Neuronal stem cell (in vitro differentiated cells): ENCODE measurements around the gene ABCC2.

ENCODE experiments used
- DNase-seq: peaks from one replicate; pipeline ENCODE4 v3.0.0-alpha.2; 2013; ENCODE audit warnings: low spot score
- H2AFZ ChIP-seq: one replicate; pipeline ENCODE4 v1.6.1; 2013; ENCODE audit warnings: mild to moderate bottlenecking, low read length, inconsistent platforms
- H2AK5ac ChIP-seq: 2 replicates; pipeline ENCODE4 v1.6.1; 2013; ENCODE audit warnings: low read depth, mild to moderate bottlenecking, inconsistent platforms, low read length, moderate library complexity, mixed read lengths
- H2BK120ac ChIP-seq: 2 replicates; pipeline ENCODE4 v1.6.1; 2013; ENCODE audit warnings: low read depth, mild to moderate bottlenecking, inconsistent platforms, low read length, moderate library complexity, mixed read lengths
- H2BK12ac ChIP-seq: one replicate; pipeline ENCODE4 v1.6.1; 2013; ENCODE audit warnings: low read length, inconsistent platforms
- H2BK15ac ChIP-seq: 2 replicates; pipeline ENCODE4 v1.6.1; 2013; ENCODE audit warnings: mild to moderate bottlenecking, low read length, inconsistent platforms, mixed read lengths
- H2BK5ac ChIP-seq: one replicate; pipeline ENCODE4 v1.6.1; 2013; ENCODE audit warnings: inconsistent platforms, mild to moderate bottlenecking, low read length, moderate library complexity
- H3K14ac ChIP-seq: one replicate; pipeline ENCODE4 v1.6.1; 2013; ENCODE audit warnings: low read length, inconsistent platforms
- H3K18ac ChIP-seq: 2 replicates; pipeline ENCODE4 v1.6.1; 2013; ENCODE audit warnings: low read length, inconsistent platforms
- H3K23ac ChIP-seq: 2 replicates; pipeline ENCODE4 v1.6.1; 2013; ENCODE audit warnings: low read depth, mild to moderate bottlenecking, mixed read lengths, low read length, inconsistent platforms; ENCODE audit not compliant: poor library complexity
- H3K27ac ChIP-seq: replicated peaks from 3 replicates; pipeline ENCODE4 v1.5.1; 2013; ENCODE audit warnings: low read length, inconsistent platforms
- H3K27me3 ChIP-seq, 3 experiments: 2 replicates each; pipeline ENCODE4 v1.6.1; 2013; ENCODE audit warnings: low read length in 3 of 3, mild to moderate bottlenecking in 2 of 3, inconsistent platforms in 1 of 3, low read depth in 1 of 3, mixed read lengths in 1 of 3, moderate library complexity in 1 of 3; ENCODE audit not compliant: control insufficient read depth in 3 of 3, insufficient read depth in 3 of 3
- H3K36me3 ChIP-seq, 2 donors: replicated peaks in 1 of 2; 2 replicates each; pipeline ENCODE4 v1.6.1; 2013; ENCODE audit warnings: low read length in 2 of 2; ENCODE audit not compliant: control insufficient read depth in 2 of 2, insufficient read depth in 2 of 2
- H3K4ac ChIP-seq: 2 replicates; pipeline ENCODE4 v1.6.1; 2013; ENCODE audit warnings: inconsistent platforms, mild to moderate bottlenecking, low read length, moderate library complexity
- H3K4me1 ChIP-seq, 2 donors: 1 replicate in 1 of 2; 2 replicates in 1 of 2; pipeline ENCODE4 v1.6.1; 2013; ENCODE audit warnings: low read length in 2 of 2, low read depth in 1 of 2; ENCODE audit not compliant: control insufficient read depth in 2 of 2, insufficient read depth in 1 of 2
- H3K4me2 ChIP-seq: one replicate; pipeline ENCODE4 v1.6.1; 2013; ENCODE audit warnings: mild to moderate bottlenecking, low read length, inconsistent platforms; ENCODE audit not compliant: insufficient read depth, poor library complexity, severe bottlenecking
- H3K4me3 ChIP-seq, 2 donors: 2 replicates each; pipeline ENCODE4 v1.5.1; 2013; ENCODE audit warnings: low read length in 2 of 2, mild to moderate bottlenecking in 2 of 2, inconsistent platforms in 1 of 2, moderate library complexity in 1 of 2
- H3K79me1 ChIP-seq: one replicate; pipeline ENCODE4 v1.6.1; 2013; ENCODE audit warnings: low read depth, mild to moderate bottlenecking, inconsistent platforms, low read length, moderate library complexity
- H3K9ac ChIP-seq: one replicate; pipeline ENCODE4 v1.6.1; 2013; ENCODE audit warnings: mild to moderate bottlenecking, low read depth, low read length, inconsistent platforms; ENCODE audit not compliant: poor library complexity
- H3K9me3 ChIP-seq, 2 donors: replicated peaks in 1 of 2; 2 replicates each; pipeline versions ENCODE3 to v1.6.1; 2013; ENCODE audit warnings: low read length in 2 of 2, mild to moderate bottlenecking in 2 of 2, inconsistent platforms in 1 of 2, low read depth in 1 of 2, mixed read lengths in 1 of 2, moderate library complexity in 1 of 2; ENCODE audit not compliant: control insufficient read depth in 2 of 2, insufficient read depth in 1 of 2
- H4K8ac ChIP-seq: one replicate; pipeline ENCODE4 v1.6.1; 2013; ENCODE audit warnings: low read depth, mild to moderate bottlenecking, inconsistent platforms, low read length, moderate library complexity
- H4K91ac ChIP-seq: one replicate; pipeline ENCODE4 v1.6.1; 2013; ENCODE audit warnings: low read length, low read depth, mild to moderate bottlenecking, inconsistent platforms; ENCODE audit not compliant: poor library complexity
- WGBS, 2 donors: extraction: QIAGEN DNeasy Blood & Tissue Kit; methylation state at CpG; one replicate each; pipeline ENCODE4 v1.1.7; 2013; ENCODE audit warnings: missing lambda C conversion rate in 2 of 2, mixed read lengths in 1 of 2; ENCODE audit not compliant: insufficient read length in 2 of 2, insufficient replicate concordance in 1 of 2; ENCODE audit errors: extremely low coverage in 2 of 2; 5-methylcytosine and 5-hydroxymethylcytosine counted together

ABCC2 gene

DNA sequence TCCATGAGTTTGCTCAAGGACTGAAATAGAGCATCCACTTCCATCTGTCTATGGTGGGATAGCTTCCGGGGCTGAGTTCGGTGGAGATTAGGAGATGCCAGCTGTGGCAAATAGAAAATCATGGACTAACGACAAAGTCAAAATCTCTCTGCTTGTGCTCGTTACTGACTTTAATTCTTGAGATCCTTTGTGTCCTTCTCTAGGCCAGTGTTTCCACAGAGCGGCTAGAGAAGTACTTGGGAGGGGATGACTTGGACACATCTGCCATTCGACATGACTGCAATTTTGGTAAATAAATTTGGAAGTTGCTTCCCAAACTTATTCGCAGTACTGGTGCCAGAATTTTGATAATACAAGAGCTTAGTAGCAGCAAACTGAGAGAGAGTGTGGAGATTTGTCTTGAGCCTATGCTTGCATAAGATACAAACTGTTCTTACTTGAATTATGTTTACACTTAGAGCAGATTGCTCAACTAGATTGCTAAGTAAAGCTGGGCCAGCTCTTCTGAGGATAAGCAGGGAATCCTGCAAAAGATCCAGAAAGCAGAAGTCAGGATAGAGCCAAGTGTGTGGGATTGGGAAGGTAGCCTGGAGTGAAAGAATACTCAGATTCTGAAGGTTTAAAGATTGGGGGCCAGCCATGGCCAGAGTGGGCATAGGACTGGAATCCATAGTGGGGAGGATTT lies 27.6 kb downstream of the ABCC2 start:
- Histone ChIP-seq H3K79me1 (no peaks in the 10 kb centered on the region), H3K14ac (no peak overlapping the region), H3K9me3 (no peaks in the 10 kb centered on the region), H2BK120ac (no peak overlapping the region), H2BK15ac (no peak overlapping the region), H2AK5ac (no peak overlapping the region), H3K36me3 (no peaks in the 10 kb centered on the region), H3K23ac (no peak overlapping the region), H3K9ac (no peak overlapping the region), H3K27ac (no peak overlapping the region), H2BK5ac (no peak overlapping the region), H3K4me2 (no peak overlapping the region), H2BK12ac (no peak overlapping the region), H3K27me3 (no peaks in the 10 kb centered on the region), H4K91ac (no peak overlapping the region), H3K18ac (no peak overlapping the region), H4K8ac (no peak overlapping the region), H3K4me3 (no peak overlapping the region), H3K4ac (no peak overlapping the region), H2AFZ (no peak overlapping the region), H3K4me1 (peaks cover 0 to 2% of the 10 kb centered on the region in 2 donors)
- no peak for DNase-seq
- WGBS, 2 donors = no CpG with 5 or more reads among the region's 7 CpGs

DNA sequence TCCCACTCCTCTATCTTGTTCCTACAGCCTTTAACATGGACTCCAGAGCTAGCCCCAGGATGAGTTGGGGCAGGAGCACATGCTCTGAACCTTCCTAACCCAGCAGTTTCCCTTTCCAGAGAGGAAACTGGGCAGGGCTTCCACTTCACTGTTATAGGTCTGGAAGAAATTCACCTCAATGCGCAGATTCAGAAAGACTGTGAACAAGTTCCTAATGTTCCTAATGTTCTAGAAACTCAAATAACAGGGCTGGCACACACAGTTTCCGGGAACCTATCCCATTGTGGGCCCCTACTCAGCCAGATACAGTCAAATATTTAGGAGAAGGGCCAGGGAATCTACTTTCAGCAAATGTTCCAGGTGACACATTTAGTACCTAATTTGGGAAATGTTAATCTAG lies 29.7 kb downstream of the ABCC2 start:
- H2AFZ ChIP-seq = no peak overlapping the region
- no peaks in the 10 kb centered on the region for H3K79me1 ChIP-seq
- H3K27me3 ChIP-seq = no peaks in the 10 kb centered on the region
- no peak for DNase-seq
- H3K4me2 ChIP-seq = no peak overlapping the region
- H4K91ac ChIP-seq = no peak overlapping the region
- no peak overlapping the region for H2BK15ac ChIP-seq
- no peak overlapping the region for H3K23ac ChIP-seq
- no peak overlapping the region for H3K4ac ChIP-seq
- WGBS, 2 donors = no CpG with 5 or more reads among the region's 2 CpGs
- no peak overlapping the region for H2AK5ac ChIP-seq
- H3K18ac ChIP-seq = no peak overlapping the region
- no peak overlapping the region for H3K9ac ChIP-seq
- H3K36me3 ChIP-seq = no peaks in the 10 kb centered on the region
- no peak overlapping the region for H3K4me3 ChIP-seq
- H3K4me1 ChIP-seq = peaks cover 0 to 2% of the 10 kb centered on the region in 2 donors
- no peak overlapping the region for H4K8ac ChIP-seq
- H3K9me3 ChIP-seq = no peaks in the 10 kb centered on the region
- H2BK12ac ChIP-seq = no peak overlapping the region
- H3K27ac ChIP-seq = no peak overlapping the region
- no peak overlapping the region for H2BK5ac ChIP-seq
- no peak overlapping the region for H3K14ac ChIP-seq
- no peak overlapping the region for H2BK120ac ChIP-seq

DNA sequence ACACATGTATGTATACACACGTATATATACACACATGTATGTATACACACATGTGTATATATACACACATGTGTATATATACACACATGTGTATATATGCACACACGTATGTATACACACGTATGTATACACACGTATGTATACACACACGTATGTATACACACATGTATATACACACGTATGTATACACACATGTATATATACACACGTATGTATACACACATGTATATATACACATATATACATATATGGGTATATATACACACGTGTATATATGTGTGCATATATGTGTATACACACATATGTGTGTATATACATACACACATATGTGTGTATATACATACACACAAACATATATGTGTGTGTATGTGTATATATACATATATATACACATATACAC lies 31.7 kb downstream of the ABCC2 start:
- Histone ChIP-seq H3K4ac (no peak overlapping the region), H4K8ac (no peak overlapping the region), H3K27me3 (no peaks in the 10 kb centered on the region), H2AFZ (no peak overlapping the region), H2AK5ac (no peak overlapping the region), H3K9ac (no peak overlapping the region), H4K91ac (no peak overlapping the region), H3K9me3 (no peaks in the 10 kb centered on the region), H3K23ac (no peak overlapping the region), H3K14ac (no peak overlapping the region), H2BK12ac (no peak overlapping the region), H3K4me2 (no peak overlapping the region), H2BK5ac (no peak overlapping the region), H3K4me3 (no peak overlapping the region), H3K79me1 (no peaks in the 10 kb centered on the region), H3K18ac (no peak overlapping the region), H2BK120ac (no peak overlapping the region), H3K4me1 (peaks cover 0 to 2% of the 10 kb centered on the region in 2 donors), H2BK15ac (no peak overlapping the region), H3K36me3 (no peaks in the 10 kb centered on the region), H3K27ac (no peak overlapping the region)
- no CpG with 5 or more reads among the region's 8 CpGs for WGBS, 2 donors
- no peak for DNase-seq

DNA sequence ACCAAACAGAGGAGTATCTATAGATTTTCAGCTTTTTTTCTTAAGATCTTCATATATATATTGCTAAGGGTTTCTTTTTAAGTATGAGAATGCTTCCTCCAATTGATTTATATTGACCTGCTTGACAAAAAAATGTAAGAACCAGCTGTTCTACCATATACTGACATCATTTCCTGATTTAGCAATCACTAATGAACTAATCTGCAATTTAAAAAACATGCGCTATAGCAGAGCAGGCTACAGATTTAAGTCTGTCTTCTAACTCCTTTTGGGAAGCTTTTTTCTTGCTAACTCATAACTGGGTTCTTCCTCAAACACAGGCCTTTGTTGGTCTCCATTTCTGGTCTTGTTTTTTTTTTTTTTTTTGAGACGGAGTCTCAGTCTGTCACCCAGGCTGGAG lies 33.2 kb downstream of the ABCC2 start:
- no peaks in the 10 kb centered on the region for H3K9me3 ChIP-seq
- H3K27me3 ChIP-seq = no peaks in the 10 kb centered on the region
- no peak overlapping the region for H3K4me3 ChIP-seq
- no peak overlapping the region for H2BK12ac ChIP-seq
- no CpG with 5 or more reads among the region's 2 CpGs for WGBS, 2 donors
- no peaks in the 10 kb centered on the region for H3K79me1 ChIP-seq
- no peak overlapping the region for H2AFZ ChIP-seq
- H3K23ac ChIP-seq = no peak overlapping the region
- no peak overlapping the region for H3K9ac ChIP-seq
- no peaks in the 10 kb centered on the region for H3K4me1 ChIP-seq
- H2BK120ac ChIP-seq = no peak overlapping the region
- H4K8ac ChIP-seq = no peak overlapping the region
- no peak overlapping the region for H4K91ac ChIP-seq
- no peak overlapping the region for H3K4ac ChIP-seq
- no peak overlapping the region for H2AK5ac ChIP-seq
- no peak overlapping the region for H2BK15ac ChIP-seq
- H3K4me2 ChIP-seq = no peak overlapping the region
- DNase-seq = no peak
- H3K14ac ChIP-seq = no peak overlapping the region
- no peak overlapping the region for H2BK5ac ChIP-seq
- no peak overlapping the region for H3K18ac ChIP-seq
- no peaks in the 10 kb centered on the region for H3K36me3 ChIP-seq
- H3K27ac ChIP-seq = no peak overlapping the region
